ENCODE results near the gene GLOD4.

DNA sequence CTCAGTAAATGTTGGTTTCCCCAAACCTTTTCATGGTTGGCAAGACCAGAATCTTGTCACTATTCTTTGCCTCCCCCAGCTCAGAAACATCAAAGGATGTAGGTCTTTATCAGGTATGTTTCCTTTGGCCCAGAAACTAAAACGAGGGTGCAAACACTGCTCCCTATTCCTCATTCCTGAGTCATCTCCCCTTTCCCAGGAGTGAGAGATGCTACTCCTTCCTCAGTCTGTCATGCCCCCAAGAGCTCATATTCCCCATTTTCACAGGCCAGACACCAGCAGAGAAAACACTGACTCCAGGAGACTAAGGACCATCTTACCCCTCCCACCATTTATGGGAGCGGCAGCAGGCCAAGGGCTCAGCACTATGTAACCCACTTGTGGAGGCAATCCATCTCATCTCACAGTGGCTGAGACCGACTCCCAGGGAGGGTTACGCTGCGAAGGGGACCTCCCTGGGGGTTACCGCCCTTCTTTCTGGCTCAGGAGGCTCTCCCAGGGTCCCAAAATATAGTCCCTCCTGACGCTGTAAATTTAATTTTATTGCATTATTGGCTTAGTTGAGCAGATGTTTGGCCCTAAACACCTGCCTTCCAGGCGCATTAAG is 31.5 kb downstream of the GLOD4 start:
- TF ChIP-seq, protein P1, sequence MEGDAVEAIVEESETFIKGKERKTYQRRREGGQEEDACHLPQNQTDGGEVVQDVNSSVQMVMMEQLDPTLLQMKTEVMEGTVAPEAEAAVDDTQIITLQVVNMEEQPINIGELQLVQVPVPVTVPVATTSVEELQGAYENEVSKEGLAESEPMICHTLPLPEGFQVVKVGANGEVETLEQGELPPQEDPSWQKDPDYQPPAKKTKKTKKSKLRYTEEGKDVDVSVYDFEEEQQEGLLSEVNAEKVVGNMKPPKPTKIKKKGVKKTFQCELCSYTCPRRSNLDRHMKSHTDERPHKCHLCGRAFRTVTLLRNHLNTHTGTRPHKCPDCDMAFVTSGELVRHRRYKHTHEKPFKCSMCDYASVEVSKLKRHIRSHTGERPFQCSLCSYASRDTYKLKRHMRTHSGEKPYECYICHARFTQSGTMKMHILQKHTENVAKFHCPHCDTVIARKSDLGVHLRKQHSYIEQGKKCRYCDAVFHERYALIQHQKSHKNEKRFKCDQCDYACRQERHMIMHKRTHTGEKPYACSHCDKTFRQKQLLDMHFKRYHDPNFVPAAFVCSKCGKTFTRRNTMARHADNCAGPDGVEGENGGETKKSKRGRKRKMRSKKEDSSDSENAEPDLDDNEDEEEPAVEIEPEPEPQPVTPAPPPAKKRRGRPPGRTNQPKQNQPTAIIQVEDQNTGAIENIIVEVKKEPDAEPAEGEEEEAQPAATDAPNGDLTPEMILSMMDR (conservative IDR thresholded peaks at IDR 0.05 in 1 of 2, IDR thresholded peaks at IDR 0.05 in 1 of 2; ENCODE audit: low read depth in 1 of 2, low read length in 2 of 2), result no peak
- no peak for TF ChIP-seq EZH2 (IDR thresholded peaks at IDR 0.05; ENCODE audit: low read length, missing control alignments)

All from fibroblast of lung (primary cell).